Kidney (tissue), 14 donors: ENCODE measurements around the gene DST. TPM values are rescaled to one million over a fixed set of nuclear protein-coding genes. Genes with fewer than 3 reads are reported as not detected.

Experiments
- DNase-seq, 5 donors: peaks; one replicate each; pipeline ENCODE4 v3.0.0-alpha.2; 2013 to 2020
- FAIRE-seq: peaks from 2 replicates; lab custom pipeline; 2012; peaks lifted over from hg19 to GRCh38; lab: Jason Lieb, UNC
- H3K27ac ChIP-seq, 2 donors: one replicate each; pipeline ENCODE4 v1.7.0; 2013; ENCODE audit warnings: low read depth in 2 of 2, low read length in 2 of 2, inconsistent platforms in 1 of 2
- H3K27me3 ChIP-seq: one replicate; pipeline ENCODE4 v1.7.1; 2013; ENCODE audit warnings: low read length, inconsistent platforms; ENCODE audit not compliant: control insufficient read depth, insufficient read depth
- H3K36me3 ChIP-seq, 3 donors: one replicate each; pipeline versions ENCODE4 v1.7.0 to v1.7.1; 2013; ENCODE audit warnings: low read length in 3 of 3, control low read depth in 1 of 3, inconsistent platforms in 1 of 3; ENCODE audit not compliant: insufficient read depth in 3 of 3, control insufficient read depth in 2 of 3
- H3K4me1 ChIP-seq, 3 donors: one replicate each; pipeline versions ENCODE4 v1.7.0 to v1.7.1; 2013; ENCODE audit warnings: low read length in 3 of 3, inconsistent platforms in 1 of 3, low read depth in 1 of 3; ENCODE audit not compliant: control insufficient read depth in 2 of 3, insufficient read depth in 2 of 3
- H3K4me3 ChIP-seq, 3 donors: one replicate each; pipeline versions ENCODE4 v1.7.0 to v1.8.1; 2013; ENCODE audit warnings: low read length in 3 of 3, control low read depth in 1 of 3, inconsistent platforms in 1 of 3
- H3K9ac ChIP-seq, 3 donors: one replicate each; pipeline versions ENCODE4 v1.7.0 to v1.7.1; 2013; ENCODE audit warnings: low read length in 3 of 3, control low read depth in 1 of 3, inconsistent platforms in 1 of 3
- H3K9me3 ChIP-seq, 3 donors: one replicate each; pipeline versions ENCODE4 v1.7.0 to v1.7.1; 2013; ENCODE audit warnings: low read length in 3 of 3, control low read depth in 1 of 3, inconsistent platforms in 1 of 3; ENCODE audit not compliant: control insufficient read depth in 2 of 3, insufficient read depth in 1 of 3
- CTCF ChIP-seq: IDR thresholded peaks from 3 replicates; pipeline ENCODE4 v1.5.1; 2012; ENCODE audit warnings: mild to moderate bottlenecking, moderate library complexity, borderline replicate concordance; ENCODE audit not compliant: insufficient read depth; ENCODE audit errors: extremely low read depth
- intact Hi-C: fragments of 100-400 bp; cut with DNase I; formaldehyde crosslinking; loops from one replicate; pipeline ENCODE4 v1.11.1; 2022
- polyA plus RNA-seq: library from polyadenylated mRNA; stranded (reverse); fragments of 350-450 nt; fragmentation: Illumina TruSeq; extraction: RNeasy Lipid Tissue Mini Kit (QIAGEN cat#74804); gene quantifications from one replicate; pipeline ENCODE4 v1.2.3, GENCODE V29; 2014; ENCODE audit warnings: low read depth, low replicate concordance; ENCODE audit not compliant: insufficient read depth
- total RNA-seq: library from RNA; stranded (reverse); fragmentation: NEBNext Ultra II Directional; extraction: Animal tissue kit (Norgen Biotek cat#: 25700); gene quantifications from one replicate; pipeline ENCODE4 v1.2.1, GENCODE V29; 2021
- donor health status: control.
- donor health status: control.
- donor health status: control.
- donor health status: control.
- donor health status: control.
- donor health status: DM: yes; HTN: yes; CAD: no.
- donor health status: Normal renal cell carcinoma (clear cell type).

The DST gene
- total and polyA plus RNA-seq, 2 donors from 2014 or later = 68.2 to 259 TPM

- DNase-seq (no peak), FAIRE-seq (no peak)
- no peak for TF ChIP-seq CTCF
- no peaks in the 10 kb centered on the region for H3K27me3 ChIP-seq
- H3K4me3 ChIP-seq = no peak overlapping the region
- intact Hi-C loops = no loop called here
- no peak overlapping the region for H3K27ac ChIP-seq
- no peaks in the 10 kb centered on the region for H3K9me3 ChIP-seq
- H3K36me3 ChIP-seq = peaks cover 12 to 39% (median 28%) of the 10 kb centered on the region in 3 donors
- H3K4me1 ChIP-seq = no peaks in the 10 kb centered on the region
- H3K9ac ChIP-seq = no peak overlapping the region
These were observed 179.2 kb downstream of the DST start for GRCh38 chr6:56463443-56463842.

GRCh38 chr6:56459030-56459805 is 183.5 kb downstream of the DST start:
- no peak overlapping the region for H3K9ac ChIP-seq
- intact Hi-C loops = no loop called here
- no peaks in the 10 kb centered on the region for H3K4me1 ChIP-seq
- H3K36me3 ChIP-seq = peaks cover 13 to 34% (median 28%) of the 10 kb centered on the region in 3 donors
- no peaks in the 10 kb centered on the region for H3K27me3 ChIP-seq
- no peak overlapping the region for H3K27ac ChIP-seq
- H3K9me3 ChIP-seq = no peaks in the 10 kb centered on the region
- FAIRE-seq (no peak), DNase-seq (no peak)
- H3K4me3 ChIP-seq = no peak overlapping the region
- no peak for TF ChIP-seq CTCF

GRCh38 chr6:56458324-56458884 is 184.3 kb downstream of the DST start:
- intact Hi-C loops = no loop called here
- H3K4me1 ChIP-seq = no peaks in the 10 kb centered on the region
- no peaks in the 10 kb centered on the region for H3K9me3 ChIP-seq
- no peak for DNase-seq
- peaks cover 13 to 26% (median 22%) of the 10 kb centered on the region in 3 donors for H3K36me3 ChIP-seq
- no peaks in the 10 kb centered on the region for H3K27me3 ChIP-seq
- no peak for TF ChIP-seq CTCF
- H3K9ac ChIP-seq = no peak overlapping the region
- no peak for FAIRE-seq
- no peak overlapping the region for H3K27ac ChIP-seq
- no peak overlapping the region for H3K4me3 ChIP-seq
